ENCODE results near the gene GJD3. TPM values are rescaled to one million over a fixed set of nuclear protein-coding genes. Genes with fewer than 3 reads are reported as not detected.
"Not testable (repeated sequence)": the region's sequence is repeated elsewhere in the genome, so short reads cannot be mapped to it uniquely, and the experiment has no call there.

GJD3 gene, protein sequence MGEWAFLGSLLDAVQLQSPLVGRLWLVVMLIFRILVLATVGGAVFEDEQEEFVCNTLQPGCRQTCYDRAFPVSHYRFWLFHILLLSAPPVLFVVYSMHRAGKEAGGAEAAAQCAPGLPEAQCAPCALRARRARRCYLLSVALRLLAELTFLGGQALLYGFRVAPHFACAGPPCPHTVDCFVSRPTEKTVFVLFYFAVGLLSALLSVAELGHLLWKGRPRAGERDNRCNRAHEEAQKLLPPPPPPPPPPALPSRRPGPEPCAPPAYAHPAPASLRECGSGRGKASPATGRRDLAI
- not detected in 2 replicates for total RNA-seq
- total RNA-seq (2013), result not detected
- polyA plus RNA-seq, result not detected in 2 replicates
- not detected in 2 replicates for polyA minus RNA-seq

DNA sequence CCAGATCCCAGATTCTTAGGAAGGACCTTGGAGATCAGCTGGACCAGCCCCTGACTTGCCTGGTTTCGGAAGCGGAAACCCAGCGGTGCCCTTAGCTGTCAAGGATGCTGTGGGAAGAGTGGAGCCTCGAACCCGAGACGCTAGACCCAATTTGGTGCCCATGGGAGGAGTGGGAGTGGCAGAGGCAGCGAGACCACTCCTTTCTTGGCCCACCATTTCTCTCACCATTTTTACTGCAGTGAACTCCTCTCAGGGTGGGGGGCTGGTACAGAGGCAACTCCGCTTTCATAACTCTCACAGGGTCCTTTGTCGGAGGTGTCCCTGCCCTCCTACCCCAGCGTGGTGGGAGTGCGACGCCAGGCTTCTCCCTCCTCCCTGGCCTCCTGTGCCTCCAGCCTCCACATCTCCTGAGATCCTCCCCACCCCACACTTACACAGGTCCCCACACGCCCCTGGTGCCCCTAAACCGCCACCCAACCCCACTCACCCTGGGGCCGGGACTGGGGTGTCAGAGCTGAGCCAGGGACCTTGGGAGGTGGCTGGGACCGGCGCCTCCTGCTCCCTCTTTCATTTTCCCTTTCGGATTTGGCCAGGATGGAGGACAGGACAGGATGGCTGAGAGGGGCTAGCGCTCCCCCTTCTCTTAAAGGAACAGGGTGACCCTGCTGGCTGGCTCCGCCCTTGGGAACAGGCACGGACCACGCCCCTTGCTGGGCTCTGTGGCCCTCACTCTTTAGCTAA lies at the start of gene GJD3:
Gene GJD3 (minus strand): TSS at position 617 of the 741 bp plus-strand sequence. CDS start 922 bp downstream, outside the sequence.
- Histone ChIP-seq H3K4me1 (ENCODE audit: control insufficient read depth in 2 of 2, insufficient read depth in 2 of 2, low read length in 2 of 2) (peaks cover 12 to 13% of the 10 kb centered on the region in 2 donors), H3K27me3 (replicated peaks in 1 of 4; ENCODE audit: control extremely low read depth in 1 of 4, control insufficient read depth in 3 of 4, insufficient read depth in 4 of 4, low read length in 3 of 4) (peaks cover 0 to 34% (median 8%) of the 10 kb centered on the region in 4 experiments), H3K4me3 (ENCODE audit: control extremely low read depth in 1 of 5, extremely low read depth in 1 of 5, insufficient read depth in 1 of 5, low read depth in 2 of 5, low read length in 4 of 5) (peak within 1 kb of the TSS in 4 of 5 experiments; percentile 22 to 58 (median 52)), H2AFZ (ENCODE audit: insufficient read depth, low read depth, low read length, poor library complexity, severe bottlenecking) (peak within 1 kb of the TSS; percentile 74), H3K79me2 (ENCODE audit: control insufficient read depth, insufficient read depth, low read length) (no peaks in the 10 kb centered on the region), H3K9me3 (ENCODE audit: control extremely low read depth in 1 of 3, control insufficient read depth in 2 of 3, insufficient read depth in 1 of 3, low read length in 2 of 3) (peaks cover 0 to 6% (median 0%) of the 10 kb centered on the region in 3 donors), H3K27ac (ENCODE audit: low read length in 2 of 2) (no peak within 1 kb of the TSS), H3K9ac (ENCODE audit: low read length) (peak within 1 kb of the TSS; percentile 45), H3K36me3 (replicated peaks in 1 of 2; ENCODE audit: control extremely low read depth in 1 of 2, control insufficient read depth in 1 of 2, extremely low read depth in 1 of 2, insufficient read depth in 2 of 2, low read length in 1 of 2) (no peaks in the 10 kb centered on the region), H4K20me1 (ENCODE audit: control insufficient read depth, insufficient read depth, low read length, poor library complexity, severe bottlenecking) (no peaks in the 10 kb centered on the region), H3K4me2 (replicated peaks; ENCODE audit: low read depth, low read length, poor library complexity, severe bottlenecking) (peak within 1 kb of the TSS; percentile 90)
- Mint-ChIP-seq H3K4me1 (peaks cover 7% of the 10 kb centered on the region), H3K27me3 (peaks cover 12% of the 10 kb centered on the region), H3K27ac (no peak within 1 kb of the TSS), H3K4me3 (peak within 1 kb of the TSS; percentile 85), H3K9me3 (ENCODE audit: insufficient read depth) (no peaks in the 10 kb centered on the region)
- CTCF ChIA-PET, result interaction anchor here (1.2 to 15.9 kb wide), 7 partner anchors 10 to 196 kb away, joined by 3 to 871 read pairs (median 16); partner anchors contain the start of genes CDC6, RARA and TOP2A
- POLR2A ChIA-PET, result interaction anchor here (0.6 kb wide), 1 partner anchor 134 kb away, joined by 3 read pairs; no protein-coding TSS in a partner anchor
- WGBS (ENCODE audit: insufficient coverage), result 94% methylated on average over 14 of the region's 22 CpGs
- no peak for ATAC-seq (ENCODE audit: low read depth)
- intact Hi-C loops (cut with micrococcal nuclease), result loop anchor here (5.0 kb wide), 1 partner anchor 253 kb away; no protein-coding TSS in a partner anchor
- TF ChIP-seq, protein P1, sequence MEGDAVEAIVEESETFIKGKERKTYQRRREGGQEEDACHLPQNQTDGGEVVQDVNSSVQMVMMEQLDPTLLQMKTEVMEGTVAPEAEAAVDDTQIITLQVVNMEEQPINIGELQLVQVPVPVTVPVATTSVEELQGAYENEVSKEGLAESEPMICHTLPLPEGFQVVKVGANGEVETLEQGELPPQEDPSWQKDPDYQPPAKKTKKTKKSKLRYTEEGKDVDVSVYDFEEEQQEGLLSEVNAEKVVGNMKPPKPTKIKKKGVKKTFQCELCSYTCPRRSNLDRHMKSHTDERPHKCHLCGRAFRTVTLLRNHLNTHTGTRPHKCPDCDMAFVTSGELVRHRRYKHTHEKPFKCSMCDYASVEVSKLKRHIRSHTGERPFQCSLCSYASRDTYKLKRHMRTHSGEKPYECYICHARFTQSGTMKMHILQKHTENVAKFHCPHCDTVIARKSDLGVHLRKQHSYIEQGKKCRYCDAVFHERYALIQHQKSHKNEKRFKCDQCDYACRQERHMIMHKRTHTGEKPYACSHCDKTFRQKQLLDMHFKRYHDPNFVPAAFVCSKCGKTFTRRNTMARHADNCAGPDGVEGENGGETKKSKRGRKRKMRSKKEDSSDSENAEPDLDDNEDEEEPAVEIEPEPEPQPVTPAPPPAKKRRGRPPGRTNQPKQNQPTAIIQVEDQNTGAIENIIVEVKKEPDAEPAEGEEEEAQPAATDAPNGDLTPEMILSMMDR (IDR thresholded peaks at IDR 0.05), result no peak
- no peak for TF ChIP-seq EZH2 (IDR thresholded peaks at IDR 0.05; ENCODE audit: borderline replicate concordance, insufficient read depth, low read depth, low read length, poor library complexity, severe bottlenecking)
- no peak for DNase-seq

DNA sequence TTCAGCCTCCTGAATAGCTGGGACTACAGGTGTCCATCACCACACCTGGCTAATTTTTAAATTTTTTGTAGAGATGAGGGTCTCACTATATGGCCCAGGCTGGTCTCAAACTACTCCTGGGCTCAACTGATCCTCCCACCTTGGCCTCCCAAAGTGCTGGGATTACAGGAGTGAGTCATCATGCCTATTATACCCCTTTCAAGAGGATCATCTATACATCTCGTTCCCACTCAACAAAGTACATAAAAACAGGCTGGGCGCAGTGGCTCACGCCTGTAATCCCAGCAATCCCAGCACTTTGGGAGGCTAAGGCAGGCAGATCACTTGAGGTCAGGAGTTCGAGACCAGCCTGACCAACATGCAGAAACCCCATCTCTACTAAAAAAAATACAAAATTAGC lies 49.8 kb upstream of the GJD3 start:
- H3K27ac ChIP-seq (ENCODE audit: low read length in 2 of 2); H3K4me2 ChIP-seq (replicated peaks; ENCODE audit: low read depth, low read length, poor library complexity, severe bottlenecking); ATAC-seq (ENCODE audit: low read depth); H3K9me3 ChIP-seq (ENCODE audit: control extremely low read depth in 1 of 3, control insufficient read depth in 2 of 3, insufficient read depth in 1 of 3, low read length in 2 of 3); H3K27me3 ChIP-seq (replicated peaks in 1 of 4; ENCODE audit: control extremely low read depth in 1 of 4, control insufficient read depth in 3 of 4, insufficient read depth in 4 of 4, low read length in 3 of 4); H3K9me3 Mint-ChIP-seq (ENCODE audit: insufficient read depth); H3K27ac Mint-ChIP-seq; H2AFZ ChIP-seq (ENCODE audit: insufficient read depth, low read depth, low read length, poor library complexity, severe bottlenecking); H3K27me3 Mint-ChIP-seq; DNase-seq; H3K4me3 ChIP-seq (ENCODE audit: control extremely low read depth in 1 of 5, extremely low read depth in 1 of 5, insufficient read depth in 1 of 5, low read depth in 2 of 5, low read length in 4 of 5); H4K20me1 ChIP-seq (ENCODE audit: control insufficient read depth, insufficient read depth, low read length, poor library complexity, severe bottlenecking); H3K4me3 Mint-ChIP-seq; H3K36me3 ChIP-seq (replicated peaks in 1 of 2; ENCODE audit: control extremely low read depth in 1 of 2, control insufficient read depth in 1 of 2, extremely low read depth in 1 of 2, insufficient read depth in 2 of 2, low read length in 1 of 2); H3K9ac ChIP-seq (ENCODE audit: low read length): not testable (repeated sequence)
- POLR2A ChIA-PET, result interaction anchor here (0.7 kb wide), 1 partner anchor 10 kb away, joined by 7 read pairs; no protein-coding TSS in a partner anchor
- CTCF ChIA-PET, result interaction anchor here (0.8 to 8.1 kb wide), 13 partner anchors 14 to 201 kb away, joined by 3 to 65 read pairs (median 5); partner anchors contain the start of gene GJD3
- WGBS (ENCODE audit: insufficient coverage), result 97% methylated on average over 3 of the region's 4 CpGs
- H3K4me1 Mint-ChIP-seq, result peaks cover 11% of the 10 kb centered on the region
- Histone ChIP-seq H3K4me1 (ENCODE audit: control insufficient read depth in 2 of 2, insufficient read depth in 2 of 2, low read length in 2 of 2) (peaks cover 7 to 17% of the 10 kb centered on the region in 2 donors), H3K79me2 (ENCODE audit: control insufficient read depth, insufficient read depth, low read length) (peaks cover 15% of the 10 kb centered on the region)
- intact Hi-C loops (cut with micrococcal nuclease), result loop anchor here (2.0 kb wide), 2 partner anchors 112 to 146 kb away; no protein-coding TSS in a partner anchor

Data from B cell (primary cell).